Neural crest cell (in vitro differentiated cells): ENCODE measurements around the gene MIF. TPM values are rescaled to one million over a fixed set of nuclear protein-coding genes. Genes with fewer than 3 reads are reported as not detected.
"Not testable (repeated sequence)": the region's sequence is repeated elsewhere in the genome, so short reads cannot be mapped to it uniquely, and the experiment has no call there.

Experiments used
- DNase-seq: peaks from one replicate; pipeline ENCODE4 v3.0.0; 2021; ENCODE audit warnings: low read depth, mixed read lengths, low spot score
- H3K27ac Mint-ChIP-seq: one replicate; pipeline ENCODE4 v1.8.0; 2021; ENCODE audit warnings: mild to moderate bottlenecking, mixed read lengths; ENCODE audit not compliant: unreplicated experiment
- H3K27me3 Mint-ChIP-seq: 2 replicates; pipeline ENCODE4 v1.8.0; 2021; ENCODE audit warnings: low read depth, mild to moderate bottlenecking, mixed read lengths
- H3K36me3 Mint-ChIP-seq: 2 replicates; pipeline ENCODE4 v1.8.0; 2021; ENCODE audit warnings: low read depth, mild to moderate bottlenecking, mixed read lengths
- H3K4me1 Mint-ChIP-seq: 2 replicates; pipeline ENCODE4 v1.8.0; 2021; ENCODE audit warnings: mixed read lengths
- H3K4me3 Mint-ChIP-seq: one replicate; pipeline ENCODE4 v1.8.0; 2021; ENCODE audit warnings: mild to moderate bottlenecking, mixed read lengths
- H3K9me3 Mint-ChIP-seq: 2 replicates; pipeline ENCODE4 v1.8.0; 2021; ENCODE audit warnings: mixed read lengths
- CTCF ChIP-seq: fragments of 200-600 bp; sonication (generic); conservative IDR thresholded peaks from 2 replicates; pipeline ENCODE4 v1.5.0; 2021; ENCODE audit warnings: antibody characterized with exemption, mild to moderate bottlenecking
- total RNA-seq: library from RNA; stranded (reverse); gene quantifications from 2 replicates; pipeline ENCODE4 v1.2.1, GENCODE V29; 2021

MIF gene
- total RNA-seq, 1 donor from 2014 or later, result 642 TPM

- no peak overlapping the region for H3K27ac Mint-ChIP-seq
- H3K36me3 Mint-ChIP-seq, result peaks cover 3% of the 10 kb centered on the region
- no peaks in the 10 kb centered on the region for H3K9me3 Mint-ChIP-seq
- TF ChIP-seq CTCF, result no peak
- H3K27me3 Mint-ChIP-seq, result no peaks in the 10 kb centered on the region
- DNase-seq, result no peak
- peaks cover 10% of the 10 kb centered on the region for H3K4me1 Mint-ChIP-seq
- H3K4me3 Mint-ChIP-seq, result no peak overlapping the region
Observed at GRCh38 chr22:23904573-23905254, 10.5 kb downstream of the MIF start.

- H3K27me3 Mint-ChIP-seq, result no peaks in the 10 kb centered on the region
Observed at GRCh38 chr22:23906641-23907040, 12.5 kb downstream of the MIF start.

GRCh38 chr22:23907423-23907822 lies 13.2 kb downstream of the MIF start:
- H3K4me1 Mint-ChIP-seq, result peaks cover 15% of the 10 kb centered on the region
- not testable (repeated sequence) for H3K4me3 Mint-ChIP-seq, H3K9me3 Mint-ChIP-seq, H3K27me3 Mint-ChIP-seq, DNase-seq, H3K36me3 Mint-ChIP-seq
- peak overlapping the region; percentile 93 for H3K27ac Mint-ChIP-seq

More at GRCh38 chr22:23906641-23907040, 12.5 kb downstream of the MIF start:
- no peak for TF ChIP-seq CTCF
- Mint-ChIP-seq H3K4me1 (peaks cover 10% of the 10 kb centered on the region), H3K36me3 (peaks cover 6% of the 10 kb centered on the region), H3K4me3 (no peak overlapping the region), H3K9me3 (no peaks in the 10 kb centered on the region), H3K27ac (no peak overlapping the region)
- no peak for DNase-seq

GRCh38 chr22:23908587-23909205 lies 14.5 kb downstream of the MIF start:
- TF ChIP-seq CTCF, result no peak
- H3K9me3 Mint-ChIP-seq, result peaks cover 8% of the 10 kb centered on the region
- H3K27me3 Mint-ChIP-seq, result no peaks in the 10 kb centered on the region
- H3K4me1 Mint-ChIP-seq, result peaks cover 24% of the 10 kb centered on the region
- peaks cover 13% of the 10 kb centered on the region for H3K36me3 Mint-ChIP-seq
- no peak overlapping the region for H3K4me3 Mint-ChIP-seq
- H3K27ac Mint-ChIP-seq, result no peak overlapping the region
- no peak for DNase-seq

- H3K4me1 Mint-ChIP-seq, result peaks cover 31% of the 10 kb centered on the region
- no peak for TF ChIP-seq CTCF
- no peak for DNase-seq
- H3K27ac Mint-ChIP-seq, result no peak overlapping the region
- H3K27me3 Mint-ChIP-seq, result no peaks in the 10 kb centered on the region
- H3K4me3 Mint-ChIP-seq, result no peak overlapping the region
- H3K36me3 Mint-ChIP-seq, result peaks cover 14% of the 10 kb centered on the region
- H3K9me3 Mint-ChIP-seq, result peaks cover 9% of the 10 kb centered on the region
Observed at GRCh38 chr22:23909296-23909898, 15.2 kb downstream of the MIF start.
